ENCODE results near the gene ADAMTS10.

The ADAMTS10 gene

GRCh38 chr19:8589177-8589714 lies 21.3 kb downstream of the ADAMTS10 start:
- Histone ChIP-seq H3K27ac (no peak overlapping the region), H3K9me3 (ENCODE audit: severe bottlenecking) (no peaks in the 10 kb centered on the region), H3K27me3 (ENCODE audit: insufficient read depth, low read depth, severe bottlenecking) (peaks cover 6% of the 10 kb centered on the region), H3K36me3 (no peaks in the 10 kb centered on the region), H3K4me3 (ENCODE audit: low read depth, low read length) (no peak overlapping the region)
- no peak for TF ChIP-seq CTCF (IDR thresholded peaks at IDR 0.05; ENCODE audit: low read depth, low read length)
- no peak for DNase-seq

DNA sequence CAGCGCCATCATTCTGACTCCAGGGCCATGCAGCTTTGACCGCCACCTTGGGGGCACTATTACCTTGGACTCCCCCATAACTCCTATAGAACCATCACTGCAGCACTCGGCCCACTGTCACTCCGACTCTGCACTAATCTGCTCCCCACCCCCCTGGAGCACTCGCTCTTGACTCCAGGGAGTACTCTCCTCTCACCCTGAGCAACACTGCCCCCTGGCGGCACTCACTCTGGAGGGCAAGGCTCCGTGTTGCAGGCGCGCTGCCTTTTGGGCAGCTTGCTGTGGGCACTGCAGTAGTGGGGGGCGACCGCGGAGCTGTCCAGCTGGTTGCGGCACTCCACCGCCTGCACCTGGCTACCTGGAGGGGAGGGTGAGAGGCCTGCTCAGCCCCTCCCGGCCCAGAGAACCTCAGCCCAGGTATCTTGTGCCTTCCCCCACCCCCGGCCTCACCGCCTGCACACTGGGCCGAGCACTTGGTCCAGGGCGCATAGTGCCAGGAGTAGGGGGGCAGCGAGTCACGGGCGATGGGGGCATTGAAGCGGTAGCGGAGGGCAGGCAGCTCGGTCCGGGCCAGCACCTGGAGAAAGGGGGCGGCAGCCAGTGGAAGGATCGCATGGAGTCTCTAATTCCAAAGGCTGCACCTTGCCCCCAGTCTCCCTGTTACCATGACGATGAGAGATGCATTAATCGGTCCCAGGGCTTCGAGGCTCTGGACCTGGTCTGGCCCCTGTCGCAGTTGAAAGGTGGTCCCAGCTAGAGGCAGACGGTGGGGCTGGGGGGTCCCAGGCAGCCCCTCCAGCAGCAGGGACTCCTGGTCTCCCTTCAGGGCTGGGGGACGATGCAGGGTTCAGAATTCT lies 24.4 kb downstream of the ADAMTS10 start:
- Histone ChIP-seq H3K4me3 (ENCODE audit: low read depth, low read length) (no peak overlapping the region), H3K36me3 (no peaks in the 10 kb centered on the region), H3K9me3 (ENCODE audit: severe bottlenecking) (no peaks in the 10 kb centered on the region), H3K27me3 (ENCODE audit: insufficient read depth, low read depth, severe bottlenecking) (no peaks in the 10 kb centered on the region), H3K27ac (no peak overlapping the region)
- peak; percentile 82 for TF ChIP-seq CTCF (IDR thresholded peaks at IDR 0.05; ENCODE audit: low read depth, low read length)
- peak; percentile 74 for DNase-seq

- Histone ChIP-seq H3K9me3 (ENCODE audit: severe bottlenecking) (no peaks in the 10 kb centered on the region), H3K4me3 (ENCODE audit: low read depth, low read length) (no peak overlapping the region), H3K27ac (no peak overlapping the region), H3K36me3 (no peaks in the 10 kb centered on the region), H3K27me3 (ENCODE audit: insufficient read depth, low read depth, severe bottlenecking) (no peaks in the 10 kb centered on the region)
- no peak for DNase-seq
- 0 out of 2 replicates have a peak, but pooled peaks have one; percentile 29 for TF ChIP-seq CTCF (IDR thresholded peaks at IDR 0.05; ENCODE audit: low read depth, low read length)
These were observed 25.3 kb downstream of the ADAMTS10 start for GRCh38 chr19:8584965-8585893.

GRCh38 chr19:8580710-8581281 lies 29.7 kb downstream of the ADAMTS10 start:
- Histone ChIP-seq H3K4me3 (ENCODE audit: low read depth, low read length) (no peak overlapping the region), H3K9me3 (ENCODE audit: severe bottlenecking) (no peaks in the 10 kb centered on the region), H3K27ac (no peak overlapping the region), H3K27me3 (ENCODE audit: insufficient read depth, low read depth, severe bottlenecking) (peaks cover 39% of the 10 kb centered on the region), H3K36me3 (no peaks in the 10 kb centered on the region)
- peak; percentile 74 for DNase-seq
- TF ChIP-seq CTCF (IDR thresholded peaks at IDR 0.05; ENCODE audit: low read depth, low read length): peak; percentile 96

DNA sequence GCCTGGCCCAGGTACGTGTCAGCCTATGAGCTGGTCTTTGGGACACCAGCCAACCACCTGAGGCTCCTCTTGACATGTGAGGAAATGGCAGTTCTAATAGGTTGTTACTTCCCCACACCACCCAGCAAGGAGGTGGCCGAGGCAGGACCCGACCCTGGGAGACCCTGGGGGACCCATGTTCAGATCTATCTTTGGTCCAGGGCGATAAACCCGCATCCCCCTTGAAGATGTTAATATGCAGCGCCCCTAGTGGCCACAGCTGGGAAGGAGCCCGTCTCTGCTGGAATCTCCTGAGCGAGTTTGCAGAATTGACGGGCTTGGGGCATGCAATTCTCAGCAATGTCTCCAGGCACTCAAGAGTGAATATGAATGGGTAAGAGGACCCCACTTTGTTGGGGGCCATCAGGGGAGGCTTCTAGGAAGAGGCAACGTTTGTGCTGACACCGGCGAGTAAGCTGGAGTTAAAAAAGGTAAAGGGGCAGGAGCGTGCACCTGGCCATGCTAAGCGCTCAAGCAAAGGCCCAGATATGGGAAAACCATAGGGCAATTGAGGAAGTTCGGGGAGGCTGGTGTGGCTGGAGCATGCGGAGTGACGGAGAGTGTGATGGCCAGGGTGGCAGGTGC lies 31.8 kb downstream of the ADAMTS10 start:
- peak; percentile 71 for DNase-seq
- no peaks in the 10 kb centered on the region for H3K36me3 ChIP-seq
- no peaks in the 10 kb centered on the region for H3K9me3 ChIP-seq (ENCODE audit: severe bottlenecking)
- peak; percentile 83 for TF ChIP-seq CTCF (IDR thresholded peaks at IDR 0.05; ENCODE audit: low read depth, low read length)
- H3K27me3 ChIP-seq (ENCODE audit: insufficient read depth, low read depth, severe bottlenecking): peaks cover 54% of the 10 kb centered on the region
- no peak overlapping the region for H3K27ac ChIP-seq
- H3K4me3 ChIP-seq (ENCODE audit: low read depth, low read length): no peak overlapping the region
